ENCODE results near the gene DDX24. TPM values are rescaled to one million over a fixed set of nuclear protein-coding genes. Genes with fewer than 3 reads are reported as not detected.

DDX24 gene
- total RNA-seq, 2 donors from 2014 or later = 110 to 142 TPM

DNA sequence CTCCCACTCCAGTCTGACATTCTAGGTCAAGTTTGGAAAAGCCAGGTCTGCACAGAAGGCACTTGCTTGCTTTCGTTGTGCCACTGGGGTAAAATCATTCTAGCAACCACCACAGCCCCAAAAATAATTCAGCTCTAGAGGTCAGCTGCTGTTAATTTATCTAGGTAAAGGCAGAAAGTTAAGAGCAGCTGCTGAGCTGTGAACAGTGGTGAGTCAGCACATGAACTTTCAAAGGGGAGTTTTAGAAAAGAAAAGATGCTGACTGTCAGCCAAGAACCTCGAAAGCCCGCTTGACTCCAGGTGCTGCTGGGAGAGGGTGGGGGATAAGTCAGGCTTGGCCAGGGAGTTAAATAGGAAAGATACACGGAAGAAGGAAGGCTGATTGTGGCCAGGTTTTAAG is 71.2 kb downstream of the DDX24 start:
- Histone ChIP-seq H3K4me1 (no peaks in the 10 kb centered on the region), H3K27ac (no peak overlapping the region), H3K9ac (ENCODE audit: low read depth in 2 of 2, low read length in 2 of 2) (no peak overlapping the region), H3K27me3 (no peaks in the 10 kb centered on the region), H3K4me3 (no peak overlapping the region), H3K9me3 (no peaks in the 10 kb centered on the region), H3K36me3 (no peaks in the 10 kb centered on the region)
- TF ChIP-seq, protein P1, sequence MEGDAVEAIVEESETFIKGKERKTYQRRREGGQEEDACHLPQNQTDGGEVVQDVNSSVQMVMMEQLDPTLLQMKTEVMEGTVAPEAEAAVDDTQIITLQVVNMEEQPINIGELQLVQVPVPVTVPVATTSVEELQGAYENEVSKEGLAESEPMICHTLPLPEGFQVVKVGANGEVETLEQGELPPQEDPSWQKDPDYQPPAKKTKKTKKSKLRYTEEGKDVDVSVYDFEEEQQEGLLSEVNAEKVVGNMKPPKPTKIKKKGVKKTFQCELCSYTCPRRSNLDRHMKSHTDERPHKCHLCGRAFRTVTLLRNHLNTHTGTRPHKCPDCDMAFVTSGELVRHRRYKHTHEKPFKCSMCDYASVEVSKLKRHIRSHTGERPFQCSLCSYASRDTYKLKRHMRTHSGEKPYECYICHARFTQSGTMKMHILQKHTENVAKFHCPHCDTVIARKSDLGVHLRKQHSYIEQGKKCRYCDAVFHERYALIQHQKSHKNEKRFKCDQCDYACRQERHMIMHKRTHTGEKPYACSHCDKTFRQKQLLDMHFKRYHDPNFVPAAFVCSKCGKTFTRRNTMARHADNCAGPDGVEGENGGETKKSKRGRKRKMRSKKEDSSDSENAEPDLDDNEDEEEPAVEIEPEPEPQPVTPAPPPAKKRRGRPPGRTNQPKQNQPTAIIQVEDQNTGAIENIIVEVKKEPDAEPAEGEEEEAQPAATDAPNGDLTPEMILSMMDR (IDR thresholded peaks at IDR 0.05) = no peak
- intact Hi-C loops (cut with DNase I) = no loop called here
- no peak for DNase-seq

GRCh38 chr14:94008234-94008633 is 72.8 kb downstream of the DDX24 start:
- intact Hi-C loops (cut with DNase I) = no loop called here
- no peaks in the 10 kb centered on the region for H3K9me3 ChIP-seq
- no peaks in the 10 kb centered on the region for H3K36me3 ChIP-seq
- no peak overlapping the region for H3K4me3 ChIP-seq
- H3K9ac ChIP-seq (ENCODE audit: low read depth in 2 of 2, low read length in 2 of 2) = no peak overlapping the region
- DNase-seq = no peak
- H3K4me1 ChIP-seq = no peaks in the 10 kb centered on the region
- no peak overlapping the region for H3K27ac ChIP-seq
- TF ChIP-seq, protein P1 (IDR thresholded peaks at IDR 0.05) = no peak
- H3K27me3 ChIP-seq = no peaks in the 10 kb centered on the region

DNA sequence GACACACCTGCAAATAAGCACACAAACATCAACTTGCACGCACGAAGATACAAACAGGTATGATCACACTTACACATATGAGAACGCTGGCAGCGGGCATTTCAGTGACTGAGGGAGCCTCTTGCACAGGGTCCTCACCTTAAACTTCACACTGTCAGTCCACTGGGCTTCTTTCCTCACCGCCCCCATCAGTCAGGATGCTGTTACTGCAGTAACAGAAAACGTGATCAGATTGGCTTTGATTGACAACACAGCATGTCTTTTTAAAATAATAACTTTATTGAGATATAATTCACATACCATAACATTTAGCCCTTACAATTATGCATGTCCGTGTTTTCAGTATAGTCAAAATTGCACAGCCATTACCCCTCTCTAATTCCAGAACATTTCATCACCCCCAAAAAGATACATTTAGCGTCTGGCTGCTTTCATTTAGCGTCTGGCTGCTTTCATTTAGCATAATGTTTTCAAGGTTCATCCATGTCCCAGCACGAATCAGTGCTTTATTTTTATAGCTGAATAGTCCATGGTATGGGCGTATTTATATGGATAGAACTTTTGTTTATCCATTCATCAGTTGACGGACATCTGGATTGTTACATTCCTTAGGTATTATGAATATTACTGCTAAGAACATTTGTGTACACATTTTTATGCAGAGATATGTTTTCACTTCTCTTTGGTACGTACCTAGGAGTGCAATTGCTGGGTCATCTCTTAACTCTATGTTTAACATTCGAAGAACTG is 75.5 kb downstream of the DDX24 start:
- Histone ChIP-seq H3K27me3 (no peaks in the 10 kb centered on the region), H3K4me3 (no peak overlapping the region), H3K9ac (ENCODE audit: low read depth in 2 of 2, low read length in 2 of 2) (no peak overlapping the region), H3K4me1 (no peaks in the 10 kb centered on the region), H3K27ac (no peak overlapping the region), H3K36me3 (no peaks in the 10 kb centered on the region), H3K9me3 (no peaks in the 10 kb centered on the region)
- TF ChIP-seq, protein P1 (IDR thresholded peaks at IDR 0.05) = no peak
- intact Hi-C loops (cut with DNase I) = no loop called here
- DNase-seq = no peak

GRCh38 chr14:94004015-94004414 is 77.0 kb downstream of the DDX24 start:
- intact Hi-C loops (cut with DNase I) = no loop called here
- H3K9ac ChIP-seq (ENCODE audit: low read depth in 2 of 2, low read length in 2 of 2) = no peak overlapping the region

GRCh38 chr14:94003397-94003796 is 77.6 kb downstream of the DDX24 start:
- H3K27ac ChIP-seq = no peak overlapping the region
- no peaks in the 10 kb centered on the region for H3K4me1 ChIP-seq
- H3K27me3 ChIP-seq = no peaks in the 10 kb centered on the region
- intact Hi-C loops (cut with DNase I) = no loop called here
- H3K9ac ChIP-seq (ENCODE audit: low read depth in 2 of 2, low read length in 2 of 2) = no peak overlapping the region
- TF ChIP-seq, protein P1 (IDR thresholded peaks at IDR 0.05) = no peak
- no peak for DNase-seq
- H3K36me3 ChIP-seq = no peaks in the 10 kb centered on the region
- no peaks in the 10 kb centered on the region for H3K9me3 ChIP-seq
- H3K4me3 ChIP-seq = no peak overlapping the region

More at GRCh38 chr14:94004015-94004414, 77.0 kb downstream of the DDX24 start:
- Histone ChIP-seq H3K27ac (no peak overlapping the region), H3K4me1 (no peaks in the 10 kb centered on the region), H3K36me3 (no peaks in the 10 kb centered on the region), H3K27me3 (no peaks in the 10 kb centered on the region), H3K9me3 (no peaks in the 10 kb centered on the region), H3K4me3 (no peak overlapping the region)
- no peak for DNase-seq
- TF ChIP-seq, protein P1 (IDR thresholded peaks at IDR 0.05) = no peak

All from colonic mucosa (tissue), 4 donors.